ENCODE measurements around the gene PACS2.

PACS2 gene

GRCh38 chr14:105440992-105441391 lies 126.4 kb downstream of the PACS2 start:
- DNase-seq (ENCODE audit: low spot score) = no peak

GRCh38 chr14:105442125-105442524 lies 127.6 kb downstream of the PACS2 start:
- no peak for DNase-seq (ENCODE audit: low spot score)

- DNase-seq (ENCODE audit: low spot score) = no peak
Measured at GRCh38 chr14:105442834-105443233, 128.3 kb downstream of the PACS2 start.

- DNase-seq (ENCODE audit: low spot score) = no peak
Measured at GRCh38 chr14:105444859-105445258, 130.3 kb downstream of the PACS2 start.

- no peak for DNase-seq (ENCODE audit: low spot score)
Measured at GRCh38 chr14:105445290-105445689, 130.7 kb downstream of the PACS2 start.

GRCh38 chr14:105445901-105446845 lies 131.6 kb downstream of the PACS2 start:
- DNase-seq (ENCODE audit: low spot score) = no peak

- no peak for DNase-seq (ENCODE audit: low spot score)
Measured at GRCh38 chr14:105446971-105447370, 132.4 kb downstream of the PACS2 start.

Measured in Ammon's horn (tissue), 1 donor.